HG03060 (cell line): ENCODE measurements around the gene GALNTL6.

Experiments used
- ATAC-seq: cut with Tn5 transposase; IDR thresholded peaks from one replicate; pipeline ENCODE4 v1.9.1; 2021; ENCODE audit warnings: low read depth, moderate number of reproducible peaks; ENCODE audit not compliant: unreplicated experiment

The GALNTL6 gene

GRCh38 chr4:171983935-171984805 is 171.0 kb downstream of the GALNTL6 start:
- ATAC-seq = no peak

- ATAC-seq = no peak
Measured at GRCh38 chr4:171985129-171985528, 171.9 kb downstream of the GALNTL6 start.

GRCh38 chr4:171993247-171993646 is 180.0 kb downstream of the GALNTL6 start:
- no peak for ATAC-seq

GRCh38 chr4:172007889-172008288 is 194.7 kb downstream of the GALNTL6 start:
- no peak for ATAC-seq

- ATAC-seq = no peak
Measured at GRCh38 chr4:172009446-172010230, 196.4 kb downstream of the GALNTL6 start.

- no peak for ATAC-seq
Measured at GRCh38 chr4:172011196-172011595, 198.0 kb downstream of the GALNTL6 start.

- no peak for ATAC-seq
Measured at GRCh38 chr4:172018358-172018757, 205.2 kb downstream of the GALNTL6 start.

GRCh38 chr4:172035562-172035961 is 222.4 kb downstream of the GALNTL6 start:
- ATAC-seq = no peak

GRCh38 chr4:172040766-172041165 is 227.6 kb downstream of the GALNTL6 start:
- no peak for ATAC-seq

GRCh38 chr4:172042714-172043114 is 229.5 kb downstream of the GALNTL6 start:
- ATAC-seq = peak; percentile 53

- ATAC-seq = no peak
Measured at GRCh38 chr4:172045981-172046380, 232.8 kb downstream of the GALNTL6 start.

- ATAC-seq = no peak
Measured at GRCh38 chr4:172048666-172049065, 235.5 kb downstream of the GALNTL6 start.

GRCh38 chr4:172050911-172051310 is 237.7 kb downstream of the GALNTL6 start:
- no peak for ATAC-seq

- no peak for ATAC-seq
Measured at GRCh38 chr4:172055046-172055445, 241.8 kb downstream of the GALNTL6 start.

- no peak for ATAC-seq
Measured at GRCh38 chr4:172055498-172055897, 242.3 kb downstream of the GALNTL6 start.

GRCh38 chr4:172061204-172061603 is 248.0 kb downstream of the GALNTL6 start:
- ATAC-seq = no peak

- ATAC-seq = no peak
Measured at GRCh38 chr4:172068506-172068905, 255.3 kb downstream of the GALNTL6 start.

GRCh38 chr4:172073590-172073989 is 260.4 kb downstream of the GALNTL6 start:
- ATAC-seq = no peak

- no peak for ATAC-seq
Measured at GRCh38 chr4:172083272-172083671, 270.1 kb downstream of the GALNTL6 start.

GRCh38 chr4:172088556-172088955 is 275.4 kb downstream of the GALNTL6 start:
- no peak for ATAC-seq

- no peak for ATAC-seq
Measured at GRCh38 chr4:172095161-172095560, 282.0 kb downstream of the GALNTL6 start.

- ATAC-seq = no peak
Measured at GRCh38 chr4:172096786-172097185, 283.6 kb downstream of the GALNTL6 start.
